ENCODE results near the gene TYK2.
"Not testable (repeated sequence)": the region's sequence is repeated elsewhere in the genome, so short reads cannot be mapped to it uniquely, and the experiment has no call there.

Gene TYK2

DNA sequence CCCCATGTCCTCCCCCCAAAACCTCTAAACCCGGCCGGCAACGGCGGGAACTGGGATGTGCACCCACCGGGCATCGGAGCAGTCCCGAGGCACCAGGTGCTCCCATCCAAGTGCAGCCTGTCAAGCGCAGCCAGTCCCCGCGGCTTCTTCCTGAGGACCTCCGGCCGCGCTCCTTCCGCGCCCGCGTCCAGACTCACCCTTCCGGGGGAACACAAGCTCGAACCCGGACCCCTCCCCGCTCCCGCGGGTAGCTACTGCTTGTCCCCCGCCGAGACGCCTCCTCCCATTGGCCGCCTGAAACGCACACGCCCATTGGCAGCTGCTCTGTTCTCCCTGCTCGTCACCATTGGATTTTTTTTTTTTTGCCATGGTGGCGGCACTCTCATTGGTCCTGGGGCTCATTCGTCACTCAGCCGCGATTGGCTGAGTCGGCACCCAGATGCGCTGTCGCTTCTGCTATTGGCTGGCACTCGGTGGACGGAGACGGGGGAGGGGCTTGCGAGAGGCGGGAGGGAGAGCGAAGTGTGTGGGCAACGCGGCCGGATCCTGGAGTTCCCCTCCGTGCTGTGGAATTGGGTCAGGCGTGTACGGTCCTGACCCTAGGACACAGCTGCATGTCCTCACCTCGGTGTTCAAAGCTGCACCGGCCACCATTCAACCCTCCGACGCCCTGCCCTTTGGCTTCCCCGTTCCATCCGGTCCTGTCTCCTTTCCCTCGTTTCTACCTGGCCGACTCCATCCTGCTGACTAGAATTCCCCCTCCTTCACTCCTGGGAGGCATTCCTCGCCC is at the start of gene TYK2:
TSS of gene TYK2 (minus strand) at position 260 of the 790 bp plus-strand sequence. CDS start 2,166 bp downstream, outside the sequence.
- in situ Hi-C loops (cut with MboI; ENCODE audit: low sequenced_read_pairs) = loop anchor here (10.0 kb wide), 1 partner anchor 446 kb away; the partner anchor contains the start of gene OLFM2

GRCh38 chr19:10428996-10429381 is 48.6 kb upstream of the TYK2 start:
- in situ Hi-C loops (cut with MboI; ENCODE audit: low sequenced_read_pairs) = no loop called here

- in situ Hi-C loops (cut with MboI; ENCODE audit: low sequenced_read_pairs) = no loop called here
These were observed 46.8 kb upstream of the TYK2 start for GRCh38 chr19:10427169-10427568.

GRCh38 chr19:10424011-10424637 is 43.8 kb upstream of the TYK2 start:
- in situ Hi-C loops (cut with MboI; ENCODE audit: low sequenced_read_pairs) = no loop called here

GRCh38 chr19:10422846-10423245 is 42.5 kb upstream of the TYK2 start:
- in situ Hi-C loops (cut with MboI; ENCODE audit: low sequenced_read_pairs) = no loop called here

DNA sequence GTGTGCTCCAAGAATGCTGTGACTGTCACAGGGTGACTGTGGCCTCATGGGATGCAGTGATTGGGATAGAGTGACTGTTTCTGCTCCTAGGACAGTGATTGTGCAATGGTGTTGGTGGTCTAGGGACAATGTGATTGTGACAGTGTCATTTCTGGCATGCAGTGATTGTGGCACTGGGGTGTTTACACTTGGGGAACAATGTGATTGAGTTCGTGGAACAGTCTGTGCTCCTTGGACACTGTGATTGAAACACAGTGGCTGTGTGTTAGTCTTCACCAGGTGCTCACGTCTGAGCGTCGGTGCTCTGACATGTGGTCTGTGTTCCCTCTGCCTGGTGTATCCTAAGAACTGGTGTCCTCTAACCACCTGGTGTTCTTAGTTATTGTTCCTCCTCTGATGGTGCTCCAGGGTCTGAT is 41.7 kb upstream of the TYK2 start:
- in situ Hi-C loops (cut with MboI; ENCODE audit: low sequenced_read_pairs) = no loop called here

DNA sequence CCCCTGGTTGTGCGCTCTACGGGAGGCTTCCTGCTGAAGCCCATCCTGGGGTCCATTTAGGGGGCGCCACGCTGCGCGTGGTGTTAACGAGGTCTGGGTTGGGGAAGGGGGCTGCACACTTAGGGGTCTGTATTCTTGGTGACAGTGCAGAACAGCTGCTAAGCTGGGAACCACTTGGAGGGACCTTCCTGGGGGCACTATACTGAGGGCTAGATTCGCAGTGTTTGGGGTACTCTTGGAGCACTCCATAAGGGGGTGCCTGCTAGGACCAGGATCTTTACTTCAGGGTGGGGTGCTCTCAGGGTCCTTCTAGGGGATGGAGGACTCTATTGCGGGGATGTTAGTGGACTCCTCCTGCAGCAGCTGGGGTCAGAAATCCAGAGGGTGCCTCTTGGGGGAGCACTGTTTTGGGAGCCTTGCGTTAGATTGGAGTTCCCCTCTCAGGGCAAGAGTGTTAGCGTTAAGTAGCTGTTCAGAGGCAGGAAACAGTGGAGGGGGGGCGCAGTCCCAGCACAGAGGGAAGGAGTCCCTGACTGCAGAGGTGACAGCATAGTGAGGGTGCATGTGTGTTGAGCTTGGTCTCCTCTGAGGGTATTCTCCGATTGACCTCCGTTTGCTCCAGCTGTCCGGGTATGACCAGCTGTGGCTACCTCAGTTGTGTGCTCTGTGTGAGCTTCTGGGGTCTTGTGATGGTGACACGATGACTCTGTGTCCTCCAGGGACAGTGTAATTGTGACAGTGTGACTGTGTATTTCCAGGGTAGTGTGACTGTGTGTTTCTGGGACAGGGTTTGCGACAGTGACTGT is 41.1 kb upstream of the TYK2 start:
- in situ Hi-C loops (cut with MboI; ENCODE audit: low sequenced_read_pairs) = no loop called here

DNA sequence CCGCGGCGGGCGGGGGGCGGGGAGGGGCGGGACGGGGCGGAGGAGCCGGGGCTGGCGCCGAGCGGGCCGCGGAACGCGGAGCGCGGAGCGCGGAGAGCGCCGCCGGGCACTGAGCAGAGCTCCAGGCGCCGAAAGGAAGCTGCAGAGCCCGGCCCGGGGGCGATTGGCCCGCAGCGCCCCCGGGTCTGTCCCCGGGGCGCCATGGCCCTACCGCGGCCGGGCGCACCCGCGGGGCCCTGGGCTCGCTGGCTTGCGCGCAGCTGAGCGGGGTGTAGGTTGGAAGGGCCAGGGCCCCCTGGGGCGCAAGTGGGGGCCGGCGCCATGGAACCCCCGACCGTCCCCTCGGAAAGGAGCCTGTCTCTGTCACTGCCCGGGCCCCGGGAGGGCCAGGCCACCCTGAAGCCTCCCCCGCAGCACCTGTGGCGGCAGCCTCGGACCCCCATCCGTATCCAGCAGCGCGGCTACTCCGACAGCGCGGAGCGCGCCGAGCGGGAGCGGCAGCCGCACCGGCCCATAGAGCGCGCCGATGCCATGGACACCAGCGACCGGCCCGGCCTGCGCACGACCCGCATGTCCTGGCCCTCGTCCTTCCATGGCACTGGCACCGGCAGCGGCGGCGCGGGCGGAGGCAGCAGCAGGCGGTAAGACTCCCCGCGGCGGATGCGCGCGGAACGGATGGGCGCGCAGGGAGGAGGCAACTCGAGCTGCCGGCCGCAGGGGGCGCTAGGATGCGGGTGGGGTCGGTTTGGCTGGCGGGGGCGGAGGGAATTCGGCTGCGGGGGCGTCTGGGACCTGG is 40.3 kb upstream of the TYK2 start, which contains the start of gene PDE4A:
TSS of gene PDE4A (plus strand) at position 95 of the 796 bp plus-strand sequence. CDS start at position 322, 227 bp downstream.
- in situ Hi-C loops (cut with MboI; ENCODE audit: low sequenced_read_pairs) = no loop called here

DNA sequence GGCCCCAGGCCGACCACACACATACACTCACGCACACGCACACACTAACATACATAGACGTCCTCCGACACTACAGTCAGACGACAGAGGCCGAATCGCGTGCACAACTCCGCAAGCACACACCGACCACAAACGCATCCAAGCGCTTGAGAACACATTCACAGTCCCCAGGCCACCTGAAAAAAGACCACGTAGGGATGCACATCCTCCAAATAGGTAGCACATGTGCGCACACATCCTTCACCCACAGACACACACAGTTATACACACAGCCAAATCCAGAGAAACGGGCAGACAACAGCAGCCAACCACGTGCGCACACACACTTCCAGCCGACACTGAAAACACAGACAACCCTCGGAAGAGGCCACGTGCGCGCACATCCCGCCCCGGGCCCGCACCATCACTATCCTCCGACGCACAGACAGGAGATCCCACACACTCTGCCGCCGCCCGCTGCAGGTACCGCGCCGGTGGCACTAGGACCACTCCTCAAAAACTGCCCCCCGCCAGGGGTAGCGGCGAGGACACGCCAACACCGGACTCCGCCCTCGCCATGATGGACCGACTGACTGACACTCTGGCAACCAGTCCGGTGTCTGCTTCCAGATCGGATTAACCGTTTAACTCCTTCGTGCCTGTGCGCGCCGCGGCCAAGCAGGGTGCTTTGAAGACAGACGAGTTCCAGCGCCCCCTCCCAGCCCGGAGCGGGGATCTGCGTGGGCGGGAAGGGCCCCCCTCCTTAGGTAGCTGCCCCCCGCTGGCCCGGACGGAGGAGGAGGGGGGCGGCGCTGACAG is 39.5 kb upstream of the TYK2 start:
- in situ Hi-C loops (cut with MboI; ENCODE audit: low sequenced_read_pairs) = no loop called here

DNA sequence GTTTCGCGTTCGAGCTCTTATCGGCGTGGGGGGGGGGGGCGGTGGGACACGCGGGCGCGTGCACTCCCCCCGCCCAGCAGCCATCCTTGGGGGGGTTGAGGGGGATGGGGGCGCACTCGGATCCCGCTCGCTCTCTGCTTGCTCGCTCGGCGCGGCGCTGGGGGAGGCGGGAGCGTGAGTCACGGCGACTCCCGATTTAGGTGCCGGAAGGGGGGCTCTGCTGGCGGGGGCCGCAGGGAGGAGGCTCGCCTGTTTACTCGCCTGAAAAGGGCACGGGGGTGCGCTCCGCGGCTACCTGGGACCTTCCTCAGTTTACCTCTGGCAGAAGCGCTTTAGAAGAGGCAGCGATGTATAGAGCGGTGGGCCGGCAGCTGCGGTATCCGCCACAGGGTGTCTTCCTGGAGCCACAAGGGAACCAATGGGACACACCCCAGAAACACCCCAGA is 38.9 kb upstream of the TYK2 start:
- in situ Hi-C loops (cut with MboI; ENCODE audit: low sequenced_read_pairs) = no loop called here

- in situ Hi-C loops (cut with MboI; ENCODE audit: low sequenced_read_pairs) = no loop called here
These were observed 38.3 kb upstream of the TYK2 start for GRCh38 chr19:10418485-10419199.

GRCh38 chr19:10418235-10418484 is 37.8 kb upstream of the TYK2 start:
- in situ Hi-C loops (cut with MboI; ENCODE audit: low sequenced_read_pairs) = no loop called here

DNA sequence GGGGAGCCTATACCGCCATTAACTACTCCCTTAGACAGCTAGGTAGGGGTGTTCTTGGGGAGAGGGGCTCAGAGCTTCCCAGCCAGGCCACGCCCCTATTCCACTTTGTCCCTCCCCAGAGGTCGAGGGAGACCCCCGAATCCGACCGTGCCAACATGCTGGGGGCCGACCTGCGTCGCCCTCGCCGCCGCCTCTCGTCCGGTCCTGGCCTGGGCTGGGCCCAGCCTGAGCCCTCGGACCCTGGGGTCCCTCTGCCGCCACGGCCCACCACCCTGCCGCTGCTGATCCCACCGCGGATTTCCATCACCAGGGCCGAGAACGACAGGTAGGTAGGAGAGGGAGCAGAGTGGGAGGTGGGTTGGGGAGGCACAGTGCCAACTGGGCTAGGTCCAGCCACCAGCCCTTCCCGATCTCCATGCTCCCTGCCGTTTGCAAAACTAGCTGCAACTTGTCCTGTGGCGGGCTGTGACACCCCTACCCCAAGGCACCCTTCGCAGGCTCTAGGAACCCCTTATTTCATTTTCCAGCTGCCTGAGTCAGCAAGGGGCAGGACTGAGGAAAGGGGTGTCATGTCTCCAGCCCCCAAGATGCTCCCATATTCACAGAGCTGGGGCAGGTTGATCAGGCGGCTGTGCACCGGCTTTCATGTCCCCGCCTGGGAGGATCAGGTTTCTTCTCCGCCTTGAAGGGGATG is 37.3 kb upstream of the TYK2 start:
- in situ Hi-C loops (cut with MboI; ENCODE audit: low sequenced_read_pairs) = no loop called here

- in situ Hi-C loops (cut with MboI; ENCODE audit: low sequenced_read_pairs) = no loop called here
These were observed 36.2 kb upstream of the TYK2 start for GRCh38 chr19:10416380-10417257.

GRCh38 chr19:10416083-10416379 is 35.7 kb upstream of the TYK2 start:
- in situ Hi-C loops (cut with MboI; ENCODE audit: low sequenced_read_pairs) = no loop called here

GRCh38 chr19:10412257-10412977 is 32.0 kb upstream of the TYK2 start:
- in situ Hi-C loops (cut with MboI; ENCODE audit: low sequenced_read_pairs) = no loop called here

DNA sequence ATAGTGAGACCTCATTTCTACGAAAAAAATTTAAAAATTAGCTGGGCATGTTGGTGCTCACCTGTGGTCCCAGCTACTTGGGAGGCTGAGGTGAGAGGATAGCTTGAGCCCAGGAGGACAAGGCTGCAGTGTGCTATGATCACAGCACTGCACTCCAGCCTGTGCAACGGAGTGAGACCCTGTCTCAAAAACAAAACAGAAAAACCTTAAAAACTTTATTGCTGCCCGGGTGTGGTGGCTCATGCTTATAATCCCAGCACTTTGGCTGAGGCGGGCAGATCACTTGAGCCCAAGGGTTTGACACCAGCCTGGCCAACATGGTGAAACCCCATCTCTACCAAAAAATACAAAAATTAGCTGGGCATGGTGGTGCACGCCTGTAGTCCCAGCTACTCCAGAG is 30.9 kb upstream of the TYK2 start:
- in situ Hi-C loops (cut with MboI; ENCODE audit: low sequenced_read_pairs) = not testable (repeated sequence)

All from HL-60/S4 (cell line).